ENCODE data around the gene TNFSF9.
A peak's percentile ranks its signal among the peaks of the same experiment; 100 is the strongest.
"Not testable (repeated sequence)": the region's sequence is repeated elsewhere in the genome, so short reads cannot be mapped to it uniquely, and the experiment has no call there.

The TNFSF9 gene

GRCh38 chr19:6498294-6499036 lies 32.4 kb upstream of the TNFSF9 start:
- H3K4me3 ChIP-seq (ENCODE audit: low read length) = no peak overlapping the region
- no peaks in the 10 kb centered on the region for H3K36me3 ChIP-seq (ENCODE audit: insufficient read depth, low read length)
- H3K9me3 ChIP-seq (ENCODE audit: low read length) = peaks cover 3% of the 10 kb centered on the region
- peaks cover 39% of the 10 kb centered on the region for H3K27me3 ChIP-seq (ENCODE audit: insufficient read depth, low read length)
- peaks cover 7% of the 10 kb centered on the region for H3K4me1 ChIP-seq (ENCODE audit: insufficient read depth, low read length)
- no peak overlapping the region for H2AFZ ChIP-seq (ENCODE audit: low read depth, low read length)

DNA sequence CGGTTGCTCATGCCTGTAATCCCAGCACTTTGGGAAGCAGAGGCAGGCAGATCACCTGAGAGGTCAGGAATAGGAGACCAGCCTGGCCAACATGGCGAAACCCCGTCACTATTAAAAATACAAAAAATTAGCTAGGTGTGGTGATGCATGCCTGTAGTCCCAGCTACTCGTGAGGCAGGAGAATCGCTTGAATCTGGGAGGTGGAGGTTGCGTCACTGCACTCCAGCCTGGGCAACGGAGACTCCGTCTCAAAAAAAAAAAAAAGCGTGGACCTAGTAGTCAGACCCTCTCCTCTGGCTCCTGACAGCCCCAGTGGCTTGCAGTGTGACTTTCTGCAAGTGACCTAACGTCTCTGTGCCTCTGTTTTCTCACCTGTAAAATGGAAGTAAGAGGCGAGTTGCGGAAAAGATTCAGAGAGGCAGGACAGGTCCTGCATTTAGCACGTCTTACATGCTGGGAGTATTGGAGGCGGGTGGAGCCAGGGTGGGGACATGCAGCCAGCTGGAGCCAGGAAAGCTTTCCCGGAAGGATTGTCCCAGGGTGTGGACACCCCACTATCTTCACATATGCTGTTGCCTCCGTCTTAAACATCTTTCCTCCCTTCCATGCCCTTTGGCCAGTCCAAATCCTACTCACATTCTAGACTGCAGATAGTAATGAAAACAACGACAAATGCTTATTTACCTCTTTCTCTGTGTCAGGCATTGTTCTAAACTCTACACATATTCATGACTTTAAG lies 31.6 kb upstream of the TNFSF9 start:
- peaks cover 7% of the 10 kb centered on the region for H3K4me1 ChIP-seq (ENCODE audit: insufficient read depth, low read length)
- peaks cover 3% of the 10 kb centered on the region for H3K9me3 ChIP-seq (ENCODE audit: low read length)
- no peak overlapping the region for H3K4me3 ChIP-seq (ENCODE audit: low read length)
- no peak overlapping the region for H2AFZ ChIP-seq (ENCODE audit: low read depth, low read length)
- peaks cover 44% of the 10 kb centered on the region for H3K27me3 ChIP-seq (ENCODE audit: insufficient read depth, low read length)
- no peaks in the 10 kb centered on the region for H3K36me3 ChIP-seq (ENCODE audit: insufficient read depth, low read length)

GRCh38 chr19:6500837-6501739 lies 29.7 kb upstream of the TNFSF9 start:
- peaks cover 7% of the 10 kb centered on the region for H3K4me1 ChIP-seq (ENCODE audit: insufficient read depth, low read length)
- H2AFZ ChIP-seq (ENCODE audit: low read depth, low read length) = no peak overlapping the region
- no peaks in the 10 kb centered on the region for H3K9me3 ChIP-seq (ENCODE audit: low read length)
- peak overlapping the region; percentile 38 for H3K4me3 ChIP-seq (ENCODE audit: low read length)
- no peaks in the 10 kb centered on the region for H3K36me3 ChIP-seq (ENCODE audit: insufficient read depth, low read length)
- H3K27me3 ChIP-seq (ENCODE audit: insufficient read depth, low read length) = peaks cover 44% of the 10 kb centered on the region

DNA sequence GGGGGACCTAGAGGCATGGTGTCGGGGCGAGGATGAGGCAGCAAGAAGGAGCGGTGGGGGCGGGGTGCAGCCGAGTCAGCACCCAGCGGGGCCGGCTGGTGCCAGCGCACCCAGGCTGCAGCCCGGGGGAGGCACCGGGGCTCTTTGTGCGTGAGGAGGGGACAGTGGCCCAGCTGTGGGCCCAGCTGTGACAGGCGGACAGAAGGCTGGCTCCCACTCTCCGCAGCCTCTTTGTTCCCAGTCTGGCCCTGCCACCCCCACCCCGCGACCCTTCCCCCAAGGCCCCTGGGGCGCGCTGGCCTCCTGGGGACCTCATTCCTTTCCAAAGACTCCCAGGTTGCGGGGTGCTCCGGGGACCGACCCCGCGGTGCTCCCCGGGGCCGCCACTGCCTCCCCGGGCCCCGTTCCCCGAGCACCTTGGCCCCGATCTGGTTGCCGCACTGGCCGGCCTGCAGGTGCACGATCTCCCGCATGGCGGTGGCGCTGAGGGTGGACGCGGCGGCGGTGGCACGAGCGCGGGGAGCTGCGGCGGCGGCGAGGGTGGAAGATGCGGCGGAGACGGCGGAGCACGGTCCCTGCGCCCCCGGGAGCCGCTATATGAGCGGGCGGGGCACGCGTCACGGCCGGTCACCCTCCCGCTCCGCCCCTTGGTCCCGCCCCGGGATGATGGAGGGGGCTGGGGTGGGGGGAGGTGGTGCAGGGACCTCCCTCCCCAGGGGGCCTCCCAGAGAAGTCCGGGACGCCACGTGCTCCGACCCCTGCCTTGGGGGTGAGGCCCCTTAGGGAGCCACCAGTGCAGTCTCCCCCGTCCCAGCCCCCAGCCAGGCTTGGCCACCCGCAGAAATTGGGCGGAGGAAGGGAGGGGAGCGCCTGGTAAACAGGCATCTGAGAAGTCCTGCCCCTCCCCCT lies 28.8 kb upstream of the TNFSF9 start, which contains the start of gene TUBB4A:
Gene TUBB4A (minus strand): TSS at position 570 of the 909 bp plus-strand sequence. CDS start 97 bp downstream, at position 473.
- no peaks in the 10 kb centered on the region for H3K9me3 ChIP-seq (ENCODE audit: low read length)
- H3K4me3 ChIP-seq (ENCODE audit: low read length) = peak within 1 kb of the TSS; percentile 38
- H3K27me3 ChIP-seq (ENCODE audit: insufficient read depth, low read length) = peaks cover 44% of the 10 kb centered on the region
- peaks cover 7% of the 10 kb centered on the region for H3K4me1 ChIP-seq (ENCODE audit: insufficient read depth, low read length)
- H2AFZ ChIP-seq (ENCODE audit: low read depth, low read length) = no peak within 1 kb of the TSS
- no peaks in the 10 kb centered on the region for H3K36me3 ChIP-seq (ENCODE audit: insufficient read depth, low read length)

DNA sequence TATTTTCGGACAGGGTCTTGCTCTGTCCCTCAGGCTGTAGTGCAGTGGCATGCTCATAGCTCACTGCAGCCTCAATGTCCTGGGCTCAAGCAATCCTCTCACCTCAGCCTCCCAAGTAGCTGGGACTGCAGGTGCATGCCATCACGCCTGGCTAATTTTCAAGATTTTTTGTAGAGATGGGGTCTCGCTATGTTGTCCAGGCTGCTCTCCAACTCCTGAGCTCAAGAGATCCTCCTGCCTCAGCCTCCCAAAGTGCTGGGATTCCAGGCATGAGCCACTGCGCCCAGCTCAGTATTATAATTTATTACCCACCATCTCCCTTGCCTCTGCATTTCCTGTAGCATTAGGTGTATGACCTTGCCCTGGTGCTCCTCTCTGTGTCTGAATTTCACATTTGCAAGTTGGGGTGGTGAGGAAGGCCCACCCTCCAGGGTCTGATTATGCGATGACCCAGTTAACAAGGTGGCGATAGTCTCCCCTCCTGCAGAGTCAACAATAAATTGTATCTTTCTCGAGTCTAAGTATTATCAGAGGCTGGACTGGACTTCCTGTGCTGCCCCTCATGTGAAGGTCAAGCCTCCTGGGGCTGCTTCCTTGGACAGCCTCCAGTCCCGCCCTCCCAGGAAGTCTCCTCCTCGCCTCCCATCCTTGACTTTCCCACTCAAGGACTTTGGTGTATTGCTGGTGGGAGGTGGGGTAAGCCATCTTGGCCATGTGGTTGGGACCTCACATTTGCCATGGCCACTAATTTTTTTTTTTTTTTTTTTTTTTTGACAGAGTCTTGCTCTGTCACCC lies 27.2 kb upstream of the TNFSF9 start:
- Histone ChIP-seq H3K36me3 (ENCODE audit: insufficient read depth, low read length) (no peaks in the 10 kb centered on the region), H3K9me3 (ENCODE audit: low read length) (no peaks in the 10 kb centered on the region), H3K4me1 (ENCODE audit: insufficient read depth, low read length) (peaks cover 7% of the 10 kb centered on the region), H2AFZ (ENCODE audit: low read depth, low read length) (no peak overlapping the region), H3K4me3 (ENCODE audit: low read length) (no peak overlapping the region), H3K27me3 (ENCODE audit: insufficient read depth, low read length) (peaks cover 44% of the 10 kb centered on the region)

DNA sequence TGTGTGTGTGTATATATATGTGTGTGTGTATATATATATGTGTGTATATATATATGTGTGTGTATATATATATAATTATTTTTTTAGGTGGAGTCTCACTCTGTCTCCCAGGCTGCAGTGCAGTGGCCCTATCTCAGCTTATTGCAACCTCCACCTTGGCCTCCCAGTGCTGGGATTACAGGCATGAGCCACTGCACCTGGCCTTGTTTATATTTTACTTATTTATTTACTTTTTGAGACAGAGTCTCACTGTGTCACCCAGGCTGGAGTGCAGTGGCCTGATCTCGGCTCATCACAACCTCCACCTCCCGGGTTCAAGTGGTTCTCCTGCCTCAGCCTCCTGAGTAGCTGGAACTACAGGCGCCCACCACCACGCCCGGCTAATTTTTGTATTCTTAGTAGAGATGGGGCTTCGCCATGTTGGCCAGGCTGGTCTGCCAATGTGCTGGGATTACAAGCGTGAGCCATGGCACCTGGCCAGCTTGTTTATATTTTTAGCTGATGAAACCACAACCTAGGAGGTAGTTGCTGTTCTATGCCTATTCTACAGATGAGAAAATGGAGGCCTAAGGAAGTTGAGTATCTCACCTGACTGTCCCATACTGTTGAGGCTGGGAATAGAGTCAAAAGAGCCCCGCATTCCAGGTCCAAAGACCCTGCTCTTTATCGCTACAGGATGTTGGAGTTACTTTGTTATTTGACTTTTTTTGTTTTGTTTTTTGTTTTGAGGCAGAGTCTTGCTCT lies 22.6 kb upstream of the TNFSF9 start:
- not testable (repeated sequence) for H3K9me3 ChIP-seq (ENCODE audit: low read length)

GRCh38 chr19:6509118-6509971 lies 21.5 kb upstream of the TNFSF9 start:
- Histone ChIP-seq H3K4me1 (ENCODE audit: insufficient read depth, low read length) (peaks cover 5% of the 10 kb centered on the region), H3K9me3 (ENCODE audit: low read length) (no peaks in the 10 kb centered on the region), H3K4me3 (ENCODE audit: low read length) (no peak overlapping the region), H3K27me3 (ENCODE audit: insufficient read depth, low read length) (no peaks in the 10 kb centered on the region), H2AFZ (ENCODE audit: low read depth, low read length) (peak overlapping the region; percentile 16), H3K36me3 (ENCODE audit: insufficient read depth, low read length) (no peaks in the 10 kb centered on the region)

More for the DNA sequence above, 22.6 kb upstream of the TNFSF9 start:
- H3K4me1 ChIP-seq (ENCODE audit: insufficient read depth, low read length); H2AFZ ChIP-seq (ENCODE audit: low read depth, low read length); H3K4me3 ChIP-seq (ENCODE audit: low read length); H3K27me3 ChIP-seq (ENCODE audit: insufficient read depth, low read length); H3K36me3 ChIP-seq (ENCODE audit: insufficient read depth, low read length): not testable (repeated sequence)

GRCh38 chr19:6510618-6511017 lies 20.2 kb upstream of the TNFSF9 start:
- Histone ChIP-seq H3K4me1 (ENCODE audit: insufficient read depth, low read length) (peaks cover 5% of the 10 kb centered on the region), H3K4me3 (ENCODE audit: low read length) (no peak overlapping the region), H3K27me3 (ENCODE audit: insufficient read depth, low read length) (no peaks in the 10 kb centered on the region), H2AFZ (ENCODE audit: low read depth, low read length) (no peak overlapping the region), H3K9me3 (ENCODE audit: low read length) (no peaks in the 10 kb centered on the region), H3K36me3 (ENCODE audit: insufficient read depth, low read length) (no peaks in the 10 kb centered on the region)

- peaks cover 6% of the 10 kb centered on the region for H3K4me1 ChIP-seq (ENCODE audit: insufficient read depth, low read length)
- no peaks in the 10 kb centered on the region for H3K9me3 ChIP-seq (ENCODE audit: low read length)
- no peaks in the 10 kb centered on the region for H3K27me3 ChIP-seq (ENCODE audit: insufficient read depth, low read length)
- H2AFZ ChIP-seq (ENCODE audit: low read depth, low read length) = no peak overlapping the region
- no peak overlapping the region for H3K4me3 ChIP-seq (ENCODE audit: low read length)
- no peaks in the 10 kb centered on the region for H3K36me3 ChIP-seq (ENCODE audit: insufficient read depth, low read length)
Measured at GRCh38 chr19:6514089-6514488, 16.7 kb upstream of the TNFSF9 start.

DNA sequence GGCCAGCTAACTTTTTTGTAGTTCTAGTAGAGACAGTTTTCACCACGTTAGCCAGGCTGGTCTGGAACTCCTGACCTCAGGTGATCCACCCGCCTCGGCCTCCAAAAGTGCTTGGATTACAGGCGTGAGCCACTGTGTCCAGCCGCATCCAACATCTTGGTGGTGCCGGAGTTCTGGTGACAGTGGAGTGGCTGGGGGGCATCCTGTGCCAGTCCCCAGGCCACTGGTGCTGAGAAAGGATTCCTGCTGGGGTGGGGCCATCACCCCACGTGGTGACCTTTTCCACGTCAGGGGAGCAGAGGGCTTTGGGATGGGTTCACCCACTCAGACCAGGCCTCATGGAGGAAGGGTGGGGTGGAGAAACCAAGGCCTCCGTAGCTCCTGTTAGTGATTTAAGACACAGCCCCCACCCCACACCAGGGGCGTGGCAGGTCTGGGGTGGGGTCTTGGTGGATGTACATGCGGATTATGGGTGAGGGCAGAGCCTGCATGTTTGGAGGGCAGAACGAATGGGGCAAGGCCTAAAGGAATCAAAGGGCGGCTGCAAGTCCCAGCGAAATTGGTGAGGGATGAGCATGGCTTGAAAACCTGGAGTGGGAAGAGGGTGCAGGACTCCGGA lies 15.8 kb upstream of the TNFSF9 start:
- no peak overlapping the region for H3K4me3 ChIP-seq (ENCODE audit: low read length)
- no peaks in the 10 kb centered on the region for H3K36me3 ChIP-seq (ENCODE audit: insufficient read depth, low read length)
- H3K9me3 ChIP-seq (ENCODE audit: low read length) = no peaks in the 10 kb centered on the region
- no peaks in the 10 kb centered on the region for H3K27me3 ChIP-seq (ENCODE audit: insufficient read depth, low read length)
- H3K4me1 ChIP-seq (ENCODE audit: insufficient read depth, low read length) = peaks cover 2% of the 10 kb centered on the region
- no peak overlapping the region for H2AFZ ChIP-seq (ENCODE audit: low read depth, low read length)
